SK-N-SH (cell line): ENCODE data around the gene IL37.
A peak's percentile ranks its signal among the peaks of the same experiment; 100 is the strongest.

Experiments used
- EP300 ChIP-seq, 2 experiments: IDR thresholded peaks; 2 replicates each; pipeline versions ENCODE4 v1.4.0 to v1.6.1; 2012; ENCODE audit warnings: borderline replicate concordance in 1 of 2, low read depth in 1 of 2, low read length in 1 of 2
- EZH2phosphoT487 ChIP-seq: fragments of 200-600 bp; sonication (generic); IDR thresholded peaks from 2 replicates; pipeline ENCODE4 v1.6.1; 2017; ENCODE audit warnings: low read depth, mixed run types, mild to moderate bottlenecking, antibody characterized with exemption, moderate library complexity, borderline replicate concordance
- JUND ChIP-seq: IDR thresholded peaks from 2 replicates; pipeline ENCODE4 v1.4.0; 2012
- NRF1 ChIP-seq: IDR thresholded peaks from 2 replicates; pipeline ENCODE4 v1.6.1; 2012; ENCODE audit warnings: low read depth, mild to moderate bottlenecking, low read length
- POLR2AphosphoS5 ChIP-seq: IDR thresholded peaks from 2 replicates; pipeline ENCODE4 v1.6.1; 2012; ENCODE audit warnings: low read depth, low read length
- RAD21 ChIP-seq: IDR thresholded peaks from 2 replicates; pipeline ENCODE4 v1.6.1; 2012; ENCODE audit warnings: mild to moderate bottlenecking, low read length
- SMC3 ChIP-seq: IDR thresholded peaks from 2 replicates; pipeline ENCODE4 v1.6.1; 2012; ENCODE audit warnings: low read depth, low read length, improper control_type of control experiment
- TAF1 ChIP-seq: IDR thresholded peaks from 2 replicates; pipeline ENCODE4 v1.6.1; 2012; ENCODE audit warnings: low read depth, mild to moderate bottlenecking, low read length, moderate library complexity, borderline replicate concordance
- TCF12 ChIP-seq: IDR thresholded peaks from 2 replicates; pipeline ENCODE4 v1.4.0; 2012
- YY1 ChIP-seq: IDR thresholded peaks from 2 replicates; pipeline ENCODE4 v1.4.0; 2012; ENCODE audit warnings: low read depth, mild to moderate bottlenecking
- TF ChIP-seq, protein P1 (sequence below): fragments of 200-600 bp; sonication (generic); IDR thresholded peaks from 2 replicates; pipeline ENCODE4 v1.6.1; 2017; ENCODE audit warnings: antibody characterized with exemption, mild to moderate bottlenecking, moderate library complexity
- TF ChIP-seq, protein P2 (sequence below): IDR thresholded peaks from 2 replicates; pipeline ENCODE4; 2012
- TF ChIP-seq, protein P3 (sequence below): IDR thresholded peaks from 2 replicates; pipeline ENCODE4 v1.4.0; 2012; ENCODE audit warnings: low read depth
- TF ChIP-seq, protein P4 (sequence below): IDR thresholded peaks from 2 replicates; pipeline ENCODE4 v1.6.1; 2012; ENCODE audit warnings: mild to moderate bottlenecking, low read depth, low read length, moderate library complexity

DNA sequence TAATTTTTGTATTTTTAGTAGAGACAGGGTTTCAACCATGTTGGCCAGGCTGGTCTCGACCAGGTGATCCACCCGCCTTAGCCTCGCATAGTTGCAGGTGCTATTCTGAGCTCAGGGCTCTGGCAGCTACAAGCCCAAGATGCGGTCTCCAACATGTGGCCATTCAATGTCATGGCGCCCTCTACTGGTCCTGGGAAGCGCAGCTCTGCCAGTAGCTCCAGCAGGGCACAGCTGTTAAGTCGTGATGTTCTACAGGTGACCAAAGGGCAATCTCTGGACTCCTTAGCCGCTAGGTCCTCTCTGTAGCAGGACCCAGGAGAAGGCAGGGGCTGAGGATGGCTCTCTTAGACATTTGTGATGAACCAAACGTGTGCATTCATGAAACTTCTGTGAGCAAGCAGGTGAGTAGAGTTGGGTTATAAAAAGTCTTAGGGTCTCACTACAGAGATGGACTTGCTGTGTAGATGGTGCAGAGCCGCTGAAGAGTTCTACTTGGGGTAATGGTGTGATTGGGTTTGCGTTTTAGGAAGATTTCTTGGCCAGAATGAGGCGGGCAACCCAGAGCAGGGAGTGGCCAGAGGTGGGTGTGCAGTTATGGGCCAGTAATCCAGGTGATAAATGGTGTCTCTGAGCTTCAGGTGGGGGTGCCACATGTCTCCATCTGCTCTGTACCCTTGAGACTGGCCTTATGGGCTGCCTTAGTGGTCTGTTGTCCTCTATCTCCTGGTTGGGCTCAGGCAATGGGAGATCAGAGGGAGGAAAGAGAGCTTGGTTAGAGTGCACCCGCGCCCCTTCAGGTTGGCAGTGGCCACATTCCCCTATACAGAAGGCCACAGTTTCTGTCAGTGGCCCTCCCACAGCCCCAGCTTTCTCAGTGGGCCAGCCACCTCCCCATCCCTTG lies 31.0 kb downstream of the IL37 start:
- TF ChIP-seq, protein P1, sequence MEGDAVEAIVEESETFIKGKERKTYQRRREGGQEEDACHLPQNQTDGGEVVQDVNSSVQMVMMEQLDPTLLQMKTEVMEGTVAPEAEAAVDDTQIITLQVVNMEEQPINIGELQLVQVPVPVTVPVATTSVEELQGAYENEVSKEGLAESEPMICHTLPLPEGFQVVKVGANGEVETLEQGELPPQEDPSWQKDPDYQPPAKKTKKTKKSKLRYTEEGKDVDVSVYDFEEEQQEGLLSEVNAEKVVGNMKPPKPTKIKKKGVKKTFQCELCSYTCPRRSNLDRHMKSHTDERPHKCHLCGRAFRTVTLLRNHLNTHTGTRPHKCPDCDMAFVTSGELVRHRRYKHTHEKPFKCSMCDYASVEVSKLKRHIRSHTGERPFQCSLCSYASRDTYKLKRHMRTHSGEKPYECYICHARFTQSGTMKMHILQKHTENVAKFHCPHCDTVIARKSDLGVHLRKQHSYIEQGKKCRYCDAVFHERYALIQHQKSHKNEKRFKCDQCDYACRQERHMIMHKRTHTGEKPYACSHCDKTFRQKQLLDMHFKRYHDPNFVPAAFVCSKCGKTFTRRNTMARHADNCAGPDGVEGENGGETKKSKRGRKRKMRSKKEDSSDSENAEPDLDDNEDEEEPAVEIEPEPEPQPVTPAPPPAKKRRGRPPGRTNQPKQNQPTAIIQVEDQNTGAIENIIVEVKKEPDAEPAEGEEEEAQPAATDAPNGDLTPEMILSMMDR, result peak; percentile 88
- TF ChIP-seq, protein P2, sequence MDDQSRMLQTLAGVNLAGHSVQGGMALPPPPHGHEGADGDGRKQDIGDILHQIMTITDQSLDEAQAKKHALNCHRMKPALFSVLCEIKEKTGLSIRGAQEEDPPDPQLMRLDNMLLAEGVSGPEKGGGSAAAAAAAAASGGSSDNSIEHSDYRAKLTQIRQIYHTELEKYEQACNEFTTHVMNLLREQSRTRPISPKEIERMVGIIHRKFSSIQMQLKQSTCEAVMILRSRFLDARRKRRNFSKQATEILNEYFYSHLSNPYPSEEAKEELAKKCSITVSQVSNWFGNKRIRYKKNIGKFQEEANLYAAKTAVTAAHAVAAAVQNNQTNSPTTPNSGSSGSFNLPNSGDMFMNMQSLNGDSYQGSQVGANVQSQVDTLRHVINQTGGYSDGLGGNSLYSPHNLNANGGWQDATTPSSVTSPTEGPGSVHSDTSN, result no peak
- TF ChIP-seq POLR2AphosphoS5 (no peak), EP300 (IDR thresholded peaks at IDR 0.05; ENCODE audit: borderline replicate concordance in 1 of 2, low read depth in 1 of 2, low read length in 1 of 2) (no peak), SMC3 (peak; percentile 63), RAD21 (peak; percentile 82), TAF1 (no peak), EZH2phosphoT487 (no peak), JUND (no peak), NRF1 (no peak), YY1 (no peak), TCF12 (no peak)
- TF ChIP-seq, protein P3, sequence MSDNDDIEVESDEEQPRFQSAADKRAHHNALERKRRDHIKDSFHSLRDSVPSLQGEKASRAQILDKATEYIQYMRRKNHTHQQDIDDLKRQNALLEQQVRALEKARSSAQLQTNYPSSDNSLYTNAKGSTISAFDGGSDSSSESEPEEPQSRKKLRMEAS, result no peak
- TF ChIP-seq, protein P4, sequence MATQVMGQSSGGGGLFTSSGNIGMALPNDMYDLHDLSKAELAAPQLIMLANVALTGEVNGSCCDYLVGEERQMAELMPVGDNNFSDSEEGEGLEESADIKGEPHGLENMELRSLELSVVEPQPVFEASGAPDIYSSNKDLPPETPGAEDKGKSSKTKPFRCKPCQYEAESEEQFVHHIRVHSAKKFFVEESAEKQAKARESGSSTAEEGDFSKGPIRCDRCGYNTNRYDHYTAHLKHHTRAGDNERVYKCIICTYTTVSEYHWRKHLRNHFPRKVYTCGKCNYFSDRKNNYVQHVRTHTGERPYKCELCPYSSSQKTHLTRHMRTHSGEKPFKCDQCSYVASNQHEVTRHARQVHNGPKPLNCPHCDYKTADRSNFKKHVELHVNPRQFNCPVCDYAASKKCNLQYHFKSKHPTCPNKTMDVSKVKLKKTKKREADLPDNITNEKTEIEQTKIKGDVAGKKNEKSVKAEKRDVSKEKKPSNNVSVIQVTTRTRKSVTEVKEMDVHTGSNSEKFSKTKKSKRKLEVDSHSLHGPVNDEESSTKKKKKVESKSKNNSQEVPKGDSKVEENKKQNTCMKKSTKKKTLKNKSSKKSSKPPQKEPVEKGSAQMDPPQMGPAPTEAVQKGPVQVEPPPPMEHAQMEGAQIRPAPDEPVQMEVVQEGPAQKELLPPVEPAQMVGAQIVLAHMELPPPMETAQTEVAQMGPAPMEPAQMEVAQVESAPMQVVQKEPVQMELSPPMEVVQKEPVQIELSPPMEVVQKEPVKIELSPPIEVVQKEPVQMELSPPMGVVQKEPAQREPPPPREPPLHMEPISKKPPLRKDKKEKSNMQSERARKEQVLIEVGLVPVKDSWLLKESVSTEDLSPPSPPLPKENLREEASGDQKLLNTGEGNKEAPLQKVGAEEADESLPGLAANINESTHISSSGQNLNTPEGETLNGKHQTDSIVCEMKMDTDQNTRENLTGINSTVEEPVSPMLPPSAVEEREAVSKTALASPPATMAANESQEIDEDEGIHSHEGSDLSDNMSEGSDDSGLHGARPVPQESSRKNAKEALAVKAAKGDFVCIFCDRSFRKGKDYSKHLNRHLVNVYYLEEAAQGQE, result no peak
